GM23338 (cell line): ENCODE measurements around the gene NCSTN. TPM values are rescaled to one million over a fixed set of nuclear protein-coding genes. Genes with fewer than 3 reads are reported as not detected.

Experiments
- ATAC-seq: fragments of 200-7000 bp; cut with Tn5 transposase; 3 replicates; pipeline ENCODE4 v1.9.1; 2020
- DNase-seq: peaks from one replicate; pipeline ENCODE4 v3.0.0-alpha.2; 2015; ENCODE audit warnings: low spot score
- H2AFZ ChIP-seq: fragments of 200-600 bp; sonication (generic); 2 replicates; pipeline ENCODE4 v1.8.0; 2016; ENCODE audit warnings: antibody characterized with exemption, mild to moderate bottlenecking, moderate library complexity
- H3F3A ChIP-seq: fragments of 200-600 bp; sonication (generic); replicated peaks from 2 replicates; pipeline ENCODE4 v1.8.0; 2017; ENCODE audit warnings: antibody characterized with exemption, mixed run types, low read depth
- H3K27ac ChIP-seq: fragments of 200-600 bp; sonication (generic); 2 replicates; pipeline ENCODE4 v1.6.1; 2016; ENCODE audit warnings: low read depth
- H3K27me3 ChIP-seq: fragments of 200-600 bp; sonication (generic); 2 replicates; pipeline ENCODE4 v1.8.0; 2016; ENCODE audit warnings: mild to moderate bottlenecking, mixed run types, moderate library complexity; ENCODE audit not compliant: insufficient read depth
- H3K36me3 ChIP-seq: fragments of 200-600 bp; sonication (generic); 2 replicates; pipeline ENCODE4 v1.8.0; 2016; ENCODE audit warnings: mild to moderate bottlenecking; ENCODE audit not compliant: insufficient read depth
- H3K4me1 ChIP-seq: fragments of 200-600 bp; sonication (generic); 2 replicates; pipeline ENCODE4 v1.8.0; 2016; ENCODE audit warnings: mild to moderate bottlenecking, moderate library complexity; ENCODE audit not compliant: insufficient read depth
- H3K4me2 ChIP-seq: fragments of 200-600 bp; sonication (generic); 2 replicates; pipeline ENCODE4 v1.7.1; 2017; ENCODE audit warnings: mixed run types
- H3K4me3 ChIP-seq: fragments of 200-600 bp; sonication (generic); 2 replicates; pipeline ENCODE4 v1.6.1; 2016; ENCODE audit warnings: mixed run types
- H3K79me2 ChIP-seq: fragments of 200-600 bp; sonication (generic); replicated peaks from 2 replicates; pipeline ENCODE4 v1.8.0; 2017; ENCODE audit warnings: mild to moderate bottlenecking; ENCODE audit not compliant: insufficient read depth
- H3K9me2 ChIP-seq: fragments of 200-600 bp; sonication (generic); 2 replicates; pipeline ENCODE4 v1.8.0; 2017; ENCODE audit not compliant: insufficient read depth
- H4K20me1 ChIP-seq: fragments of 200-600 bp; sonication (generic); replicated peaks from 2 replicates; pipeline ENCODE4 v1.8.0; 2017; ENCODE audit warnings: mild to moderate bottlenecking; ENCODE audit not compliant: insufficient read depth
- H3K27ac Mint-ChIP-seq: 2 replicates; pipeline ENCODE4 v1.8.0; 2020; ENCODE audit warnings: inconsistent platforms, mild to moderate bottlenecking, moderate library complexity, mixed read lengths
- H3K27me3 Mint-ChIP-seq: 3 replicates; pipeline ENCODE4 v1.8.0; 2022; ENCODE audit warnings: low read depth, mild to moderate bottlenecking, moderate library complexity, mixed read lengths, inconsistent platforms; ENCODE audit not compliant: insufficient read depth, poor library complexity
- H3K36me3 Mint-ChIP-seq: 3 replicates; pipeline ENCODE4 v1.8.0; 2021; ENCODE audit warnings: low read depth, mild to moderate bottlenecking, inconsistent platforms, moderate library complexity, mixed read lengths
- H3K4me1 Mint-ChIP-seq: 3 replicates; pipeline ENCODE4 v1.8.0; 2020; ENCODE audit warnings: mild to moderate bottlenecking, inconsistent platforms, mixed read lengths
- H3K4me3 Mint-ChIP-seq: 3 replicates; pipeline ENCODE4 v1.8.0; 2021; ENCODE audit warnings: moderate library complexity, mild to moderate bottlenecking, inconsistent platforms, mixed read lengths
- H3K9me3 Mint-ChIP-seq: 3 replicates; pipeline ENCODE4 v1.8.0; 2020; ENCODE audit warnings: moderate library complexity, mild to moderate bottlenecking, inconsistent platforms, mixed read lengths
- CTCF ChIP-seq, 2 experiments: fragments of 200-600 bp in 1 of 2; sonication (generic) in 1 of 2; conservative IDR thresholded peaks; 2 replicates each; pipeline versions ENCODE4 v1.5.1 to v1.6.1; 2016 to 2017; ENCODE audit warnings: antibody characterized with exemption in 2 of 2, low read depth in 2 of 2, mild to moderate bottlenecking in 2 of 2, moderate library complexity in 1 of 2
- ETS1 ChIP-seq: IDR thresholded peaks from 2 replicates; pipeline ENCODE4 v1.6.1; 2016; ENCODE audit warnings: antibody characterized with exemption
- JUNB ChIP-seq: IDR thresholded peaks from one replicate; pipeline ENCODE4 v1.6.1; 2016; ENCODE audit warnings: antibody characterized with exemption; ENCODE audit not compliant: unreplicated experiment
- NANOG ChIP-seq: IDR thresholded peaks from 2 replicates; pipeline ENCODE4 v1.6.1; 2016; ENCODE audit warnings: antibody characterized with exemption, borderline replicate concordance
- REST ChIP-seq: IDR thresholded peaks from one replicate; pipeline ENCODE4 v1.6.1; 2018; ENCODE audit warnings: antibody characterized with exemption; ENCODE audit not compliant: unreplicated experiment
- STAT1 ChIP-seq: IDR thresholded peaks from one replicate; pipeline ENCODE4 v1.6.1; 2016; ENCODE audit warnings: antibody characterized with exemption; ENCODE audit not compliant: unreplicated experiment
- polyA plus RNA-seq: library from polyadenylated mRNA; unstranded; fragments of >200 nt; fragmentation: Nextera tagmentation; extraction: Ambion mirVana; gene quantifications from 2 replicates; pipeline ENCODE4 v1.2.1, GENCODE V29; 2016
- total RNA-seq: library from RNA; depleted of rRNA; stranded (reverse); fragments of >200 nt; shearing (Covaris generic); gene quantifications from 2 replicates; pipeline ENCODE4 v1.2.3, GENCODE V29; 2014

Gene NCSTN
- total and polyA plus RNA-seq, 2 experiments from 2014 or later = 36.0 to 45.9 TPM

- ATAC-seq = no peak
- Mint-ChIP-seq H3K4me3 (no peak overlapping the region), H3K36me3 (no peaks in the 10 kb centered on the region; the same call in 2 of the 3 replicates), H3K27me3 (peaks cover 13% of the 10 kb centered on the region), H3K9me3 (no peaks in the 10 kb centered on the region), H3K4me1 (peaks cover 52% of the 10 kb centered on the region), H3K27ac (peak overlapping the region; percentile 37; the same call in 1 of the 2 replicates)
- Histone ChIP-seq H3K9me2 (no peaks in the 10 kb centered on the region), H4K20me1 (no peaks in the 10 kb centered on the region; the same call in 1 of the 2 replicates), H3K4me1 (peaks cover 32% of the 10 kb centered on the region), H3K79me2 (no peaks in the 10 kb centered on the region), H3K36me3 (no peaks in the 10 kb centered on the region), H3K27ac (no peak overlapping the region), H2AFZ (no peak overlapping the region), H3K27me3 (no peaks in the 10 kb centered on the region), H3F3A (0 out of 2 replicates have a peak, but pooled peaks cover 5% of the 10 kb centered on the region), H3K4me3 (no peak overlapping the region), H3K4me2 (no peak overlapping the region)
- TF ChIP-seq ETS1 (no peak), STAT1 (no peak), JUNB (no peak), NANOG (no peak), CTCF (conservative IDR thresholded peaks at IDR 0.05; ENCODE audit: low read depth in 2 of 2) (no peak)
- DNase-seq = no peak
Observed at GRCh38 chr1:160371756-160372155, 28.6 kb downstream of the NCSTN start.

- Mint-ChIP-seq H3K9me3 (no peaks in the 10 kb centered on the region), H3K36me3 (no peaks in the 10 kb centered on the region; the same call in 2 of the 3 replicates), H3K4me1 (peaks cover 54% of the 10 kb centered on the region), H3K27me3 (peaks cover 12% of the 10 kb centered on the region), H3K4me3 (no peak overlapping the region; the same call in 2 of the 3 replicates), H3K27ac (no peak overlapping the region)
- Histone ChIP-seq H2AFZ (no peak overlapping the region), H3K4me2 (no peak overlapping the region; the same call in 1 of the 2 replicates), H3K36me3 (no peaks in the 10 kb centered on the region), H4K20me1 (no peaks in the 10 kb centered on the region), H3K9me2 (no peaks in the 10 kb centered on the region), H3K27me3 (no peaks in the 10 kb centered on the region), H3K4me1 (peaks cover 39% of the 10 kb centered on the region), H3K4me3 (no peak overlapping the region), H3K79me2 (no peaks in the 10 kb centered on the region), H3K27ac (no peak overlapping the region), H3F3A (0 out of 2 replicates have a peak, but pooled peaks cover 5% of the 10 kb centered on the region)
- TF ChIP-seq REST = peak; percentile 46
- no peak for TF ChIP-seq CTCF (conservative IDR thresholded peaks at IDR 0.05; ENCODE audit: low read depth in 2 of 2)
- no peak for ATAC-seq
- no peak for DNase-seq
Observed at GRCh38 chr1:160373696-160374095, 30.5 kb downstream of the NCSTN start.
